Measurements from ENCODE around the gene ZFP69. TPM values are rescaled to one million over a fixed set of nuclear protein-coding genes. Genes with fewer than 3 reads are reported as not detected.
A peak's percentile ranks its signal among the peaks of the same experiment; 100 is the strongest.

Gene ZFP69
- 2.1 and 2.3 TPM in 2 replicates for total RNA-seq
- polyA plus RNA-seq, result 1.3 and 1.4 TPM in 2 replicates

- no peaks in the 10 kb centered on the region for H3K4me1 ChIP-seq (ENCODE audit: insufficient read depth)
- no peaks in the 10 kb centered on the region for H3K27me3 ChIP-seq
- H3K79me2 ChIP-seq, result no peaks in the 10 kb centered on the region
- peak within 1 kb of the TSS; percentile 99 for H3K4me3 ChIP-seq
- DNase-seq (ENCODE audit: low spot score), result peak; percentile 86
- no peaks in the 10 kb centered on the region for H3K36me3 ChIP-seq (replicated peaks; ENCODE audit: insufficient read depth, low read depth)
- no peak for TF ChIP-seq EZH2phosphoT487 (IDR thresholded peaks at IDR 0.05; ENCODE audit: low read depth, severe bottlenecking, unreplicated experiment)
- no peak for TF ChIP-seq EZH2 (IDR thresholded peaks at IDR 0.05; ENCODE audit: borderline replicate concordance)
- TF ChIP-seq CTCF (IDR thresholded peaks at IDR 0.05; ENCODE audit: poor library complexity), result no peak
- H4K20me1 ChIP-seq (ENCODE audit: insufficient read depth, poor library complexity, severe bottlenecking), result no peaks in the 10 kb centered on the region
- H3K4me2 ChIP-seq, result peak within 1 kb of the TSS; percentile 97
- peak within 1 kb of the TSS; percentile 82 for H3K27ac ChIP-seq
- H3K9me2 ChIP-seq (replicated peaks; ENCODE audit: insufficient read depth), result no peaks in the 10 kb centered on the region
- peak within 1 kb of the TSS; percentile 100 for H2AFZ ChIP-seq
- H3K9me3 ChIP-seq (ENCODE audit: low read depth), result no peaks in the 10 kb centered on the region
- WGBS (ENCODE audit: low lambda C conversion rate, missing lambda C conversion rate), result under 1% methylated on average over 39 of the region's 65 CpGs
Measured at GRCh38 chr1:40476924-40477677, at the start of gene ZFP69. Gene ZFP69, plus strand, starts transcription at chr1:40477290. Its CDS starts 2,072 bp downstream, at chr1:40479362.

- H3K9me2 ChIP-seq (replicated peaks; ENCODE audit: insufficient read depth), result no peaks in the 10 kb centered on the region
- no peaks in the 10 kb centered on the region for H3K4me1 ChIP-seq (ENCODE audit: insufficient read depth)
- no peak overlapping the region for H3K4me3 ChIP-seq
- DNase-seq (ENCODE audit: low spot score), result no peak
- no peaks in the 10 kb centered on the region for H3K9me3 ChIP-seq (ENCODE audit: low read depth)
- no peak overlapping the region for H3K4me2 ChIP-seq
- H3K36me3 ChIP-seq (replicated peaks; ENCODE audit: insufficient read depth, low read depth), result no peaks in the 10 kb centered on the region
- H3K27me3 ChIP-seq, result no peaks in the 10 kb centered on the region
- no peaks in the 10 kb centered on the region for H4K20me1 ChIP-seq (ENCODE audit: insufficient read depth, poor library complexity, severe bottlenecking)
- no peak overlapping the region for H3K27ac ChIP-seq
- H3K79me2 ChIP-seq, result no peaks in the 10 kb centered on the region
- no peak overlapping the region for H2AFZ ChIP-seq
- no peak for TF ChIP-seq EZH2 (IDR thresholded peaks at IDR 0.05; ENCODE audit: borderline replicate concordance)
- no peak for TF ChIP-seq CTCF (IDR thresholded peaks at IDR 0.05; ENCODE audit: poor library complexity)
- no peak for TF ChIP-seq EZH2phosphoT487 (IDR thresholded peaks at IDR 0.05; ENCODE audit: low read depth, severe bottlenecking, unreplicated experiment)
Measured at GRCh38 chr1:40431385-40431784, 45.7 kb upstream of the ZFP69 start.

GRCh38 chr1:40432644-40433390 lies 44.3 kb upstream of the ZFP69 start:
- DNase-seq (ENCODE audit: low spot score), result no peak
- Histone ChIP-seq H3K4me1 (ENCODE audit: insufficient read depth) (no peaks in the 10 kb centered on the region), H3K36me3 (replicated peaks; ENCODE audit: insufficient read depth, low read depth) (no peaks in the 10 kb centered on the region), H3K9me2 (replicated peaks; ENCODE audit: insufficient read depth) (no peaks in the 10 kb centered on the region), H3K27ac (no peak overlapping the region), H3K9me3 (ENCODE audit: low read depth) (no peaks in the 10 kb centered on the region), H3K27me3 (no peaks in the 10 kb centered on the region), H2AFZ (no peak overlapping the region), H3K4me3 (no peak overlapping the region), H4K20me1 (ENCODE audit: insufficient read depth, poor library complexity, severe bottlenecking) (no peaks in the 10 kb centered on the region), H3K79me2 (no peaks in the 10 kb centered on the region), H3K4me2 (no peak overlapping the region)
- TF ChIP-seq CTCF (IDR thresholded peaks at IDR 0.05; ENCODE audit: poor library complexity) (no peak), EZH2 (IDR thresholded peaks at IDR 0.05; ENCODE audit: borderline replicate concordance) (no peak), EZH2phosphoT487 (IDR thresholded peaks at IDR 0.05; ENCODE audit: low read depth, severe bottlenecking, unreplicated experiment) (no peak)
- WGBS (ENCODE audit: low lambda C conversion rate, missing lambda C conversion rate), result 91% methylated on average over 3 of the region's 3 CpGs
